ENCODE data around the gene TULP4. TPM values are rescaled to one million over a fixed set of nuclear protein-coding genes. Genes with fewer than 3 reads are reported as not detected.

Gene TULP4
- total RNA-seq, 1 donor from 2014 or later, result 252 TPM

DNA sequence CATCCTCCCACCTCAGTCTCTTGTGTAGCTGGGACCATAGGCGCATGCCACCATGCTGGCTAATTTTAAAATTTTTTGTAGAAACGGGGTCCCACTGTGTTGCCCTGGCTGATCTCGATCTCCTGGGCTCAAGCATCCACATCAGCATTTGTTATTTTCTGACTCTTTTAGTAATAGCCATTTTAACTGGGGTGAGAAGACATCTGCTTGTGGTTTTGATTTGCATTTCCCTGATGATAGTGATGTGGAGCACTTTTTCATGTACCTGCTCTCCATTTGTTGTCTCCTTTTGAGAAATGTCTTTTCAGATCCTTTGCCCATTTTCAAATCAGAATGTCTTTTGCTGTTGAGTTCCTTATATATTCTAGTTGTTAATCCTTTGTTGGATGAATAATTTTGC lies 22.2 kb upstream of the TULP4 start:
- no peaks in the 10 kb centered on the region for H3K9me3 ChIP-seq (ENCODE audit: low read depth)
- H3K79me2 ChIP-seq (ENCODE audit: low read depth), result peaks cover 87% of the 10 kb centered on the region
- H3K27me3 Mint-ChIP-seq (ENCODE audit: insufficient read depth, low read depth), result no peaks in the 10 kb centered on the region
- TF ChIP-seq EZH2 (IDR thresholded peaks at IDR 0.05), result no peak
- TF ChIP-seq EZH2phosphoT487 (IDR thresholded peaks at IDR 0.05), result no peak
- TF ChIP-seq, protein P1, sequence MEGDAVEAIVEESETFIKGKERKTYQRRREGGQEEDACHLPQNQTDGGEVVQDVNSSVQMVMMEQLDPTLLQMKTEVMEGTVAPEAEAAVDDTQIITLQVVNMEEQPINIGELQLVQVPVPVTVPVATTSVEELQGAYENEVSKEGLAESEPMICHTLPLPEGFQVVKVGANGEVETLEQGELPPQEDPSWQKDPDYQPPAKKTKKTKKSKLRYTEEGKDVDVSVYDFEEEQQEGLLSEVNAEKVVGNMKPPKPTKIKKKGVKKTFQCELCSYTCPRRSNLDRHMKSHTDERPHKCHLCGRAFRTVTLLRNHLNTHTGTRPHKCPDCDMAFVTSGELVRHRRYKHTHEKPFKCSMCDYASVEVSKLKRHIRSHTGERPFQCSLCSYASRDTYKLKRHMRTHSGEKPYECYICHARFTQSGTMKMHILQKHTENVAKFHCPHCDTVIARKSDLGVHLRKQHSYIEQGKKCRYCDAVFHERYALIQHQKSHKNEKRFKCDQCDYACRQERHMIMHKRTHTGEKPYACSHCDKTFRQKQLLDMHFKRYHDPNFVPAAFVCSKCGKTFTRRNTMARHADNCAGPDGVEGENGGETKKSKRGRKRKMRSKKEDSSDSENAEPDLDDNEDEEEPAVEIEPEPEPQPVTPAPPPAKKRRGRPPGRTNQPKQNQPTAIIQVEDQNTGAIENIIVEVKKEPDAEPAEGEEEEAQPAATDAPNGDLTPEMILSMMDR (IDR thresholded peaks at IDR 0.05), result no peak
- H2AFZ ChIP-seq (replicated peaks), result no peak overlapping the region
- no peak overlapping the region for H3K4me3 ChIP-seq
- no peak overlapping the region for H3K4me3 Mint-ChIP-seq
- no peak overlapping the region for H3K27ac ChIP-seq
- DNase-seq (ENCODE audit: low spot score), result no peak
- no peaks in the 10 kb centered on the region for H3K27me3 ChIP-seq
- no peak overlapping the region for H3K27ac Mint-ChIP-seq
- peaks cover 8% of the 10 kb centered on the region for H3F3A ChIP-seq (ENCODE audit: low read depth)
- no peak overlapping the region for H3K4me2 ChIP-seq
- peaks cover 6% of the 10 kb centered on the region for H3K4me1 Mint-ChIP-seq
- peaks cover 2% of the 10 kb centered on the region for H3K9me3 Mint-ChIP-seq
- peaks cover 13% of the 10 kb centered on the region for H3K4me1 ChIP-seq
- no peaks in the 10 kb centered on the region for H4K20me1 ChIP-seq (ENCODE audit: low read depth)
- no peak overlapping the region for H3K9ac ChIP-seq
- H3K36me3 ChIP-seq, result peaks cover 7% of the 10 kb centered on the region
- H3K36me3 Mint-ChIP-seq, result peaks cover 37% of the 10 kb centered on the region

DNA sequence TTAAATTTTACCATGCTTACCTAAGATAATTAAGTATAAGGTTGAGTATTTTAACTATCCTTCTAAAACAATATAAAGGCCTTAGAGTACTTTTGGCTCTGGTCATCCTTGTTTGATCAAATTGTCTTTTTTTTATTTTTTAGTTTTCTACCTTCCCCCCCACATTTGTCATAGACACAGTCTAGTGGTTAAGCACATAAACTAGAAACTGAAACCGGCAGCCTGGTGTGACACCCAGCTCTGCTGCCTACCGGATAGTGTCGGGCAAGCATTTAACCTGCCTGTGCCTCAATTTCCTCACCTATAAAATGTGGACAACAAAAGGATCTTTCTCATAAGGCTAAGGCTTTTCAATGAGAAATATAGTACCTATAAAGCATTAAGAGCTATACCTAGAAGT lies 21.6 kb upstream of the TULP4 start:
- peaks cover 41% of the 10 kb centered on the region for H3K36me3 Mint-ChIP-seq

DNA sequence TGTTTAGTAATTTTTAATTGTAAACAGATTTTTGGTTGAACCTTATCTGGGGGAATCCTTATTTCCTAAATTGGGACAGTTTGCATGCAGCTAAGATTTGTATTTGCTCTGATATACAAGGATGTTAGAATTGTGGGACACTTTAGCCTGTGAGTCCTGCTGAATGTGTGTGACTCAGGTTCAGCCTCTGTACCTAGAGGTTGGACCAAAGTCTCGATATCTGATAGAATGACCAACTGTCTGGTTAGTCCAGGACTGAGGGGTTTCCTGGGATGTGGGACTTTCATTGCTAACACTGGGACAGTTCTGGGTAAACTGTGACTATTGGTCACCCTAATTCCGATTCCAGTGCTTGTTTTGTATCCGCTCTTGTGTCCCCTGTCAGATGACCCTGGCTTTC lies 20.2 kb upstream of the TULP4 start:
- H4K20me1 ChIP-seq (ENCODE audit: low read depth), result no peaks in the 10 kb centered on the region
- H3K36me3 ChIP-seq, result peaks cover 10% of the 10 kb centered on the region
- peaks cover 15% of the 10 kb centered on the region for H3K9me3 ChIP-seq (ENCODE audit: low read depth)
- peaks cover 69% of the 10 kb centered on the region for H3K79me2 ChIP-seq (ENCODE audit: low read depth)
- no peak overlapping the region for H3K4me3 ChIP-seq
- H3K27ac Mint-ChIP-seq, result no peak overlapping the region
- H3K4me1 Mint-ChIP-seq, result no peaks in the 10 kb centered on the region
- no peak overlapping the region for H3K9ac ChIP-seq
- no peak overlapping the region for H2AFZ ChIP-seq (replicated peaks)
- H3K9me3 Mint-ChIP-seq, result peaks cover 14% of the 10 kb centered on the region
- no peak for DNase-seq (ENCODE audit: low spot score)
- H3F3A ChIP-seq (ENCODE audit: low read depth), result no peaks in the 10 kb centered on the region
- H3K27me3 ChIP-seq, result no peaks in the 10 kb centered on the region
- no peaks in the 10 kb centered on the region for H3K4me1 ChIP-seq
- H3K4me3 Mint-ChIP-seq, result no peak overlapping the region
- peaks cover 50% of the 10 kb centered on the region for H3K36me3 Mint-ChIP-seq
- no peaks in the 10 kb centered on the region for H3K27me3 Mint-ChIP-seq (ENCODE audit: insufficient read depth, low read depth)
- H3K27ac ChIP-seq, result no peak overlapping the region
- no peak overlapping the region for H3K4me2 ChIP-seq
- TF ChIP-seq EZH2phosphoT487 (IDR thresholded peaks at IDR 0.05) (no peak), EZH2 (IDR thresholded peaks at IDR 0.05) (no peak)
- TF ChIP-seq, protein P1 (IDR thresholded peaks at IDR 0.05), result no peak

More for the DNA sequence above, 21.6 kb upstream of the TULP4 start:
- Mint-ChIP-seq H3K9me3 (peaks cover 2% of the 10 kb centered on the region), H3K27me3 (ENCODE audit: insufficient read depth, low read depth) (no peaks in the 10 kb centered on the region), H3K4me3 (no peak overlapping the region), H3K4me1 (peaks cover 1% of the 10 kb centered on the region), H3K27ac (no peak overlapping the region)
- no peak overlapping the region for H3K4me2 ChIP-seq
- TF ChIP-seq EZH2 (IDR thresholded peaks at IDR 0.05) (no peak), EZH2phosphoT487 (IDR thresholded peaks at IDR 0.05) (no peak)
- TF ChIP-seq, protein P1 (IDR thresholded peaks at IDR 0.05), result no peak
- no peaks in the 10 kb centered on the region for H3K27me3 ChIP-seq
- peaks cover 3% of the 10 kb centered on the region for H3F3A ChIP-seq (ENCODE audit: low read depth)
- H3K27ac ChIP-seq, result no peak overlapping the region
- H3K4me1 ChIP-seq, result peaks cover 7% of the 10 kb centered on the region
- H4K20me1 ChIP-seq (ENCODE audit: low read depth), result no peaks in the 10 kb centered on the region
- H3K36me3 ChIP-seq, result peaks cover 10% of the 10 kb centered on the region
- DNase-seq (ENCODE audit: low spot score), result no peak
- no peak overlapping the region for H3K9ac ChIP-seq
- no peak overlapping the region for H2AFZ ChIP-seq (replicated peaks)
- H3K9me3 ChIP-seq (ENCODE audit: low read depth), result peaks cover 4% of the 10 kb centered on the region
- H3K79me2 ChIP-seq (ENCODE audit: low read depth), result peaks cover 83% of the 10 kb centered on the region
- H3K4me3 ChIP-seq, result no peak overlapping the region

All from neural progenitor cell (in vitro differentiated cells).